HepG2 (cell line): ENCODE results near the gene DOCK11. TPM values are rescaled to one million over a fixed set of nuclear protein-coding genes. Genes with fewer than 3 reads are reported as not detected.
"Not testable (repeated sequence)": the region's sequence is repeated elsewhere in the genome, so short reads cannot be mapped to it uniquely, and the experiment has no call there.

Experiments used
- ATAC-seq: fragments of 200-7000 bp; cut with Tn5 transposase; 3 replicates; pipeline ENCODE4 v1.9.1; 2020; ENCODE audit warnings: mild to moderate bottlenecking, moderate library complexity
- BruUV-seq: library from RNA; stranded (reverse); fragments of 400-500 nt; replicated peaks from 2 replicates; lab custom pipeline; 2021; lab: Mats Ljungman, UMichigan
- CTCF ChIA-PET: fragments of 300-600 bp; formaldehyde crosslinking; extraction: SDS; loops from one replicate; lab custom pipeline; 2021; ENCODE audit warnings: low total read pairs, inconsistent platforms, low intra/inter-chr PET ratio; lab: Yijun Ruan, JAX
- POLR2A ChIA-PET: fragments of 350-600 bp; sonication (Branson Sonifier 250); formaldehyde crosslinking; loops from one replicate; lab custom pipeline; 2020; ENCODE audit warnings: antibody characterized with exemption, inconsistent platforms; lab: Yijun Ruan, JAX
- DNase-seq: peaks from one replicate; pipeline ENCODE4 v3.0.0-alpha.2; 2015; ENCODE audit warnings: low spot score
- FAIRE-seq: peaks from 3 replicates; lab custom pipeline; 2011; peaks lifted over from hg19 to GRCh38; lab: Jason Lieb, UNC
- H2AFZ ChIP-seq: one replicate; pipeline ENCODE4 v1.6.1; 2011; ENCODE audit warnings: low read length, inconsistent platforms
- H3K27ac ChIP-seq: fragments of 300-600 bp; 3 replicates; pipeline ENCODE4 v1.8.0; 2011; ENCODE audit warnings: mixed run types, mild to moderate bottlenecking, mixed read lengths, low read length, inconsistent platforms; ENCODE audit not compliant: insufficient read depth; ENCODE audit errors: extremely low read length
- H3K27me3 ChIP-seq, 2 experiments: fragments of 200-600 bp in 1 of 2; 2 replicates in 1 of 2; 3 replicates in 1 of 2; pipeline versions ENCODE4 v1.6.0 to v1.8.0; 2011; ENCODE audit warnings: low read length in 2 of 2, mild to moderate bottlenecking in 2 of 2, moderate library complexity in 2 of 2, inconsistent platforms in 1 of 2; ENCODE audit not compliant: insufficient read depth in 2 of 2, control insufficient read depth in 1 of 2
- H3K36me3 ChIP-seq, 2 experiments: fragments of 200-600 bp in 1 of 2; replicated peaks in 1 of 2; 2 replicates in 1 of 2; 3 replicates in 1 of 2; pipeline versions ENCODE4 v1.5.1 to v1.8.0; 2011; ENCODE audit warnings: low read length in 2 of 2, inconsistent platforms in 1 of 2; ENCODE audit not compliant: insufficient read depth in 2 of 2, control insufficient read depth in 1 of 2
- H3K4me1 ChIP-seq: 2 replicates; pipeline ENCODE4 v1.5.1; 2012; ENCODE audit warnings: low read length, inconsistent platforms; ENCODE audit not compliant: insufficient read depth
- H3K4me2 ChIP-seq: 2 replicates; pipeline ENCODE4 v1.6.0; 2011; ENCODE audit warnings: low read depth, low read length, inconsistent platforms
- H3K4me3 ChIP-seq, 3 experiments: fragments of 200-600 bp in 1 of 3; sonication (generic), shearing (Covaris generic) in 1 of 3; replicated peaks in 1 of 3; 2 replicates each; pipeline ENCODE4 v1.5.1; 2011 to 2016; ENCODE audit warnings: low read length in 3 of 3, inconsistent platforms in 2 of 3, low read depth in 2 of 3, mild to moderate bottlenecking in 2 of 3, control low read depth in 1 of 3, mixed read lengths in 1 of 3; ENCODE audit not compliant: insufficient read depth in 1 of 3
- H3K79me2 ChIP-seq: one replicate; pipeline ENCODE4 v1.6.1; 2011; ENCODE audit warnings: low read length, inconsistent platforms; ENCODE audit not compliant: insufficient read depth
- H3K9ac ChIP-seq: 2 replicates; pipeline ENCODE4 v1.6.0; 2011; ENCODE audit warnings: mild to moderate bottlenecking, low read depth, low read length, inconsistent platforms; ENCODE audit not compliant: insufficient read depth
- H3K9me3 ChIP-seq: 2 replicates; pipeline ENCODE4 v1.5.1; 2012; ENCODE audit warnings: mild to moderate bottlenecking, low read length
- H4K20me1 ChIP-seq: 2 replicates; pipeline ENCODE4 v1.6.0; 2011; ENCODE audit warnings: inconsistent platforms, mild to moderate bottlenecking, low read length, moderate library complexity; ENCODE audit not compliant: insufficient read depth
- ZBTB26 ChIP-seq: IDR thresholded peaks from 2 replicates; pipeline ENCODE4 v1.6.1; 2016; ENCODE audit warnings: missing compliant biosample characterization, missing genetic modification reagents, borderline replicate concordance
- ZBTB7A ChIP-seq: sonication (generic); formaldehyde crosslinking; IDR thresholded peaks from 2 replicates; pipeline ENCODE4 v1.8.0; 2022; ENCODE audit warnings: mild to moderate bottlenecking, missing genetic modification reagents
- ZNF646 ChIP-seq: sonication (generic); formaldehyde crosslinking; IDR thresholded peaks from 2 replicates; pipeline ENCODE4 v1.9.0; 2021; ENCODE audit warnings: mild to moderate bottlenecking, missing genetic modification reagents
- WGBS: methylation state at CpG from one replicate; pipeline ENCODE4 v1.1.6; 2017; ENCODE audit warnings: low lambda C conversion rate; 5-methylcytosine and 5-hydroxymethylcytosine counted together
- in situ Hi-C: cut with HindIII; loops from 2 replicates; pipeline ENCODE4 v1.10.0; 2017; ENCODE audit warnings: low pct_unique_long_range_greater_than_20kb; ENCODE audit not compliant: extremely low pct_ligation_motif_present
- intact Hi-C: fragments of 100-400 bp; cut with micrococcal nuclease; formaldehyde crosslinking; loops from one replicate; pipeline ENCODE4 v1.10.0; 2022; ENCODE audit not compliant: unreplicated experiment
- polyA plus RNA-seq, 8 experiments: library from polyadenylated mRNA; depleted of rRNA in 3 of 8; stranded (reverse) in 7 of 8; unstranded in 1 of 8; fragments of >200 nt; fragmentation: Illumina TruSeq in 4 of 8; extraction: Trizol in 4 of 8; gene quantifications; 2 replicates each; pipeline versions ENCODE4 v1.2.1 to v1.2.3, GENCODE V29; 2011 to 2016; ENCODE audit warnings: low read depth in 4 of 8, missing spikeins in 1 of 8, mixed read lengths in 1 of 8; ENCODE audit not compliant: insufficient read depth in 1 of 8
- total RNA-seq, 5 experiments: library from RNA; depleted of rRNA; stranded (reverse); fragments of >200 nt; fragmentation: Illumina TruSeq; extraction: Trizol; gene quantifications; 2 replicates each; pipeline ENCODE4 v1.2.3, GENCODE V29; 2016; ENCODE audit warnings: low read depth in 1 of 5

Gene DOCK11
- total and polyA plus RNA-seq, 2 of the 13 experiments (the other 11 are each of a cell fraction or from before 2014, with no cell fraction given): 0.02 to 0.12 TPM

GRCh38 chrX:118716833-118717232, 221.2 kb downstream of the DOCK11 start:
- H3K36me3 ChIP-seq, H4K20me1 ChIP-seq, H3K79me2 ChIP-seq, intact Hi-C loops, DNase-seq, H3K4me1 ChIP-seq, BruUV-seq, ATAC-seq, in situ Hi-C loops, FAIRE-seq, H3K4me2 ChIP-seq, H3K9ac ChIP-seq, H3K4me3 ChIP-seq, H3K27me3 ChIP-seq, H3K9me3 ChIP-seq, CTCF ChIA-PET, H3K27ac ChIP-seq, H2AFZ ChIP-seq: not testable (repeated sequence)
- 80% methylated on average over 1 of the region's 28 CpGs for WGBS
- POLR2A ChIA-PET: interaction anchor here (0.9 kb wide), 1 partner anchor 10 kb away, joined by 4 read pairs; the partner anchor contains the start of gene IL13RA1

- H3K27ac ChIP-seq: no peak overlapping the region
- no peaks in the 10 kb centered on the region for H3K4me1 ChIP-seq
- WGBS: 88% methylated on average over 13 of the region's 13 CpGs
- no peak overlapping the region for H3K9ac ChIP-seq
- no peaks in the 10 kb centered on the region for H4K20me1 ChIP-seq
- TF ChIP-seq ZBTB7A (CRISPR knock-in tag) (no peak), ZBTB26 (no peak), ZNF646 (CRISPR knock-in tag) (no peak)
- DNase-seq (no peak), ATAC-seq (no peak), FAIRE-seq (no peak)
- ChIA-PET POLR2A (no interaction called here), CTCF (no interaction called here)
- H2AFZ ChIP-seq: no peak overlapping the region
- in situ Hi-C loops: no loop called here
- H3K36me3 ChIP-seq: no peaks in the 10 kb centered on the region
- no peak overlapping the region for H3K4me2 ChIP-seq
- no peak overlapping the region for H3K4me3 ChIP-seq
- no TSS peak for BruUV-seq
- intact Hi-C loops: no loop called here
- no peaks in the 10 kb centered on the region for H3K79me2 ChIP-seq
- H3K27me3 ChIP-seq: no peaks in the 10 kb centered on the region
- H3K9me3 ChIP-seq: no peaks in the 10 kb centered on the region
Observed at GRCh38 chrX:118717678-118718391, 222.2 kb downstream of the DOCK11 start.
